ENCODE data around the gene FGG. TPM values are rescaled to one million over a fixed set of nuclear protein-coding genes. Genes with fewer than 3 reads are reported as not detected.

FGG gene
- total and polyA plus RNA-seq, 10 of the 15 experiments (the other 5 are each of a cell fraction or from before 2014, with no cell fraction given), result 1.8 TPM; not detected in 9

- in situ Hi-C loops (cut with MboI) (no loop called here), intact Hi-C loops (cut with micrococcal nuclease; ENCODE audit: unreplicated experiment) (no loop called here)
- Histone ChIP-seq H2AFZ (ENCODE audit: control insufficient read depth, low read depth, low read length) (no peak overlapping the region), H3K79me2 (ENCODE audit: control insufficient read depth, insufficient read depth, low read length) (no peaks in the 10 kb centered on the region), H3K27me3 (replicated peaks in 1 of 2; ENCODE audit: control insufficient read depth in 2 of 2, insufficient read depth in 2 of 2, low read length in 1 of 2) (no peaks in the 10 kb centered on the region), H3K4me1 (ENCODE audit: control insufficient read depth, insufficient read depth, low read length) (no peaks in the 10 kb centered on the region), H3K9ac (ENCODE audit: control insufficient read depth, insufficient read depth, low read length) (no peak overlapping the region), H3K4me3 (no peak overlapping the region), H3K4me2 (ENCODE audit: control insufficient read depth, insufficient read depth) (no peak overlapping the region), H4K20me1 (ENCODE audit: control insufficient read depth, insufficient read depth) (no peaks in the 10 kb centered on the region), H3K36me3 (ENCODE audit: control insufficient read depth in 2 of 2, insufficient read depth in 2 of 2, low read length in 1 of 2) (no peaks in the 10 kb centered on the region), H3K9me3 (replicated peaks; ENCODE audit: control insufficient read depth, insufficient read depth, low read length) (no peaks in the 10 kb centered on the region), H3K27ac (ENCODE audit: control insufficient read depth, insufficient read depth) (no peak overlapping the region)
- TF ChIP-seq POLR2AphosphoS2 (IDR thresholded peaks at IDR 0.05; ENCODE audit: low read depth, low read length) (no peak), RUNX3 (IDR thresholded peaks at IDR 0.05; ENCODE audit: low read length) (no peak), RELB (IDR thresholded peaks at IDR 0.05; ENCODE audit: low read depth) (no peak), MYC (IDR thresholded peaks at IDR 0.05; ENCODE audit: insufficient read depth, insufficient read length, insufficient replicate concordance, low read length, severe bottlenecking) (no peak), KLF5 (IDR thresholded peaks at IDR 0.05; ENCODE audit: partially characterized antibody) (no peak), CHD2 (IDR thresholded peaks at IDR 0.05; ENCODE audit: borderline replicate concordance, low read depth, low read length) (no peak), ZNF217 (IDR thresholded peaks at IDR 0.05) (no peak), SRF (IDR thresholded peaks at IDR 0.05; ENCODE audit: low read depth in 2 of 2, low read length in 2 of 2) (no peak), NR2F1 (conservative IDR thresholded peaks at IDR 0.05) (no peak), RELA (IDR thresholded peaks at IDR 0.05; ENCODE audit: borderline replicate concordance, partially characterized antibody) (no peak), JUND (IDR thresholded peaks at IDR 0.05; ENCODE audit: low read depth, low read length) (no peak), ZNF384 (IDR thresholded peaks at IDR 0.05; ENCODE audit: borderline replicate concordance, low read depth, low read length) (no peak), YY1 (IDR thresholded peaks at IDR 0.05; ENCODE audit: low read depth, low read length) (no peak), HDGF (IDR thresholded peaks at IDR 0.05) (no peak), NFYA (IDR thresholded peaks at IDR 0.05; ENCODE audit: borderline replicate concordance, low read depth, low read length) (no peak)
- TF ChIP-seq, protein P1, sequence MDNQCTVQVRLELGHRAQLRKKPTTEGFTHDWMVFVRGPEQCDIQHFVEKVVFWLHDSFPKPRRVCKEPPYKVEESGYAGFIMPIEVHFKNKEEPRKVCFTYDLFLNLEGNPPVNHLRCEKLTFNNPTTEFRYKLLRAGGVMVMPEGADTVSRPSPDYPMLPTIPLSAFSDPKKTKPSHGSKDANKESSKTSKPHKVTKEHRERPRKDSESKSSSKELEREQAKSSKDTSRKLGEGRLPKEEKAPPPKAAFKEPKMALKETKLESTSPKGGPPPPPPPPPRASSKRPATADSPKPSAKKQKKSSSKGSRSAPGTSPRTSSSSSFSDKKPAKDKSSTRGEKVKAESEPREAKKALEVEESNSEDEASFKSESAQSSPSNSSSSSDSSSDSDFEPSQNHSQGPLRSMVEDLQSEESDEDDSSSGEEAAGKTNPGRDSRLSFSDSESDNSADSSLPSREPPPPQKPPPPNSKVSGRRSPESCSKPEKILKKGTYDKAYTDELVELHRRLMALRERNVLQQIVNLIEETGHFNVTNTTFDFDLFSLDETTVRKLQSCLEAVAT (IDR thresholded peaks at IDR 0.05), result no peak
- SMC1A ChIA-PET (ENCODE audit: uncharacterized antibody, unreplicated experiment), result interaction anchor here (1.3 kb wide), 1 partner anchor 15 kb away, joined by 5 read pairs; no protein-coding TSS in a partner anchor
- RAD21 ChIA-PET (ENCODE audit: unreplicated experiment), result interaction anchor here (1.0 kb wide), 1 partner anchor 183 kb away, joined by 3 read pairs; no protein-coding TSS in a partner anchor
- 27% methylated on average over 6 of the region's 6 CpGs for WGBS (ENCODE audit: insufficient coverage, insufficient replicate concordance, low lambda C conversion rate, missing lambda C conversion rate)
- no peak for FAIRE-seq
- POLR2A ChIA-PET, result no interaction called here
- ATAC-seq, result no peak
- no peak for DNase-seq (ENCODE audit: low read depth, low spot score)
- CTCF ChIA-PET, result interaction anchor here (0.5 to 2.7 kb wide), 4 partner anchors 10 to 58 kb away, joined by 3 to 10 read pairs (median 6); no protein-coding TSS in a partner anchor
- BruUV-seq (replicated peaks), result no TSS peak
Measured at GRCh38 chr4:154603033-154603943, 9.2 kb downstream of the FGG start.

Data from GM12878 (cell line).